Suprapubic skin (tissue), 4 donors: ENCODE data around the gene TMEM167B.

Experiments used
- CTCF ChIP-seq, 2 donors: fragments of 200-600 bp in 1 of 2; fragments of 450-650 bp in 1 of 2; sonication (generic) in 1 of 2; IDR thresholded peaks; one replicate each; pipeline ENCODE4 v1.5.1; 2016 to 2019; ENCODE audit warnings: antibody characterized with exemption in 2 of 2, mild to moderate bottlenecking in 1 of 2, moderate library complexity in 1 of 2
- POLR2A ChIP-seq, 2 donors: fragments of 450-650 bp; IDR thresholded peaks; one replicate each; pipeline ENCODE4 v1.6.1; 2017; ENCODE audit warnings: antibody characterized with exemption in 2 of 2, mild to moderate bottlenecking in 2 of 2, moderate library complexity in 2 of 2
- POLR2AphosphoS5 ChIP-seq, 3 donors: sonication (generic); formaldehyde crosslinking; IDR thresholded peaks; one replicate each; pipeline ENCODE4 v1.6.1; 2017; ENCODE audit warnings: antibody characterized with exemption in 3 of 3

DNA sequence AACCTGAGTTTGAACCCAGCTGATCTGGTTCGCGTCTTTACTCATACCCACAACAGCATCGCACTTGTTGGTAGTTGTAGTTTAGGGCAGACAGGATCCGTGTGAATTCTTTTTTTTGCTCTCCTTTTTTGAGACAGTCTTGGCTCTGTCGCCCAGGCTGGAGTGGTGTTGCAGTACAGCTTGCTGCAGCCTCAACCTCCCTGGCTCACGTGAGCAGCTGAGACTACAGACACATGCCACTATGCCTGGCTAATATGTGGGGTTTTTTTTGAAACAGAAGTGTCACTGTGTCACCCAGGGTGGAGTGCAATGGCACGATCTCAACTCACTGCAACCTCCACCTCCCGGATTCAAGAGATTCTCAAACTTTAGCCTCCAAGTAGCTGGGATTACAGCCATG lies 22.7 kb upstream of the TMEM167B start:
- TF ChIP-seq POLR2A (IDR thresholded peaks at IDR 0.05) (no peak), CTCF (IDR thresholded peaks at IDR 0.05) (no peak), POLR2AphosphoS5 (IDR thresholded peaks at IDR 0.05) (no peak)
